ENCODE data around the gene ZYX. TPM values are rescaled to one million over a fixed set of nuclear protein-coding genes. Genes with fewer than 3 reads are reported as not detected.
"Not testable (repeated sequence)": the region's sequence is repeated elsewhere in the genome, so short reads cannot be mapped to it uniquely, and the experiment has no call there.

Gene ZYX
- total RNA-seq, 1 donor from 2014 or later: 171 TPM

- intact Hi-C loops (cut with micrococcal nuclease): loop anchor here (10.0 kb wide), 1 partner anchor 1451 kb away; the partner anchor contains the start of gene TPK1
These were observed 2.5 kb downstream of the ZYX start for GRCh38 chr7:143383642-143383957.

GRCh38 chr7:143384148-143384547, 3.0 kb downstream of the ZYX start:
- intact Hi-C loops (cut with micrococcal nuclease): loop anchor here (10.0 kb wide), 1 partner anchor 1451 kb away; the partner anchor contains the start of gene TPK1

- intact Hi-C loops (cut with micrococcal nuclease): loop anchor here (10.0 kb wide), 1 partner anchor 1450 kb away; the partner anchor contains the start of gene TPK1
These were observed 3.8 kb downstream of the ZYX start for GRCh38 chr7:143384661-143385631.

- intact Hi-C loops (cut with micrococcal nuclease): loop anchor here (10.0 kb wide), 1 partner anchor 1449 kb away; the partner anchor contains the start of gene TPK1
These were observed 5.0 kb downstream of the ZYX start for GRCh38 chr7:143385891-143386781.

GRCh38 chr7:143387156-143387975, 6.2 kb downstream of the ZYX start:
- intact Hi-C loops (cut with micrococcal nuclease): loop anchor here (10.0 kb wide), 1 partner anchor 1447 kb away; the partner anchor contains the start of gene TPK1

- intact Hi-C loops (cut with micrococcal nuclease): loop anchor here (10.0 kb wide), 1 partner anchor 1447 kb away; the partner anchor contains the start of gene TPK1
These were observed 6.9 kb downstream of the ZYX start for GRCh38 chr7:143388051-143388450.

- intact Hi-C loops (cut with micrococcal nuclease): loop anchor here (10.0 kb wide), 1 partner anchor 1446 kb away; the partner anchor contains the start of gene TPK1
These were observed 7.5 kb downstream of the ZYX start for GRCh38 chr7:143388491-143389101.

GRCh38 chr7:143389316-143390103, 8.4 kb downstream of the ZYX start:
- intact Hi-C loops (cut with micrococcal nuclease): loop anchor here (10.0 kb wide), 1 partner anchor 1445 kb away; the partner anchor contains the start of gene TPK1

- intact Hi-C loops (cut with micrococcal nuclease): no loop called here
These were observed 9.1 kb downstream of the ZYX start for GRCh38 chr7:143390104-143390772.

- intact Hi-C loops (cut with micrococcal nuclease): no loop called here
These were observed 9.7 kb downstream of the ZYX start for GRCh38 chr7:143390773-143391317.

- intact Hi-C loops (cut with micrococcal nuclease): no loop called here
These were observed 10.6 kb downstream of the ZYX start for GRCh38 chr7:143391462-143392404.

- intact Hi-C loops (cut with micrococcal nuclease): not testable (repeated sequence)
These were observed 11.3 kb downstream of the ZYX start for GRCh38 chr7:143392427-143392826.

GRCh38 chr7:143392875-143393266, 11.7 kb downstream of the ZYX start:
- intact Hi-C loops (cut with micrococcal nuclease): no loop called here

GRCh38 chr7:143393267-143394041, 12.3 kb downstream of the ZYX start:
- intact Hi-C loops (cut with micrococcal nuclease): no loop called here

- intact Hi-C loops (cut with micrococcal nuclease): no loop called here
These were observed 12.9 kb downstream of the ZYX start for GRCh38 chr7:143394068-143394467.

- intact Hi-C loops (cut with micrococcal nuclease): no loop called here
These were observed 13.6 kb downstream of the ZYX start for GRCh38 chr7:143394777-143395176.
